Neural crest cell (in vitro differentiated cells): ENCODE measurements around the gene COL23A1. TPM values are rescaled to one million over a fixed set of nuclear protein-coding genes. Genes with fewer than 3 reads are reported as not detected.

Source experiments
- DNase-seq: peaks from one replicate; pipeline ENCODE4 v3.0.0; 2021; ENCODE audit warnings: low read depth, mixed read lengths, low spot score
- H3K27ac Mint-ChIP-seq: one replicate; pipeline ENCODE4 v1.8.0; 2021; ENCODE audit warnings: mild to moderate bottlenecking, mixed read lengths; ENCODE audit not compliant: unreplicated experiment
- H3K27me3 Mint-ChIP-seq: 2 replicates; pipeline ENCODE4 v1.8.0; 2021; ENCODE audit warnings: low read depth, mild to moderate bottlenecking, mixed read lengths
- H3K36me3 Mint-ChIP-seq: 2 replicates; pipeline ENCODE4 v1.8.0; 2021; ENCODE audit warnings: low read depth, mild to moderate bottlenecking, mixed read lengths
- H3K4me1 Mint-ChIP-seq: 2 replicates; pipeline ENCODE4 v1.8.0; 2021; ENCODE audit warnings: mixed read lengths
- H3K4me3 Mint-ChIP-seq: one replicate; pipeline ENCODE4 v1.8.0; 2021; ENCODE audit warnings: mild to moderate bottlenecking, mixed read lengths
- H3K9me3 Mint-ChIP-seq: 2 replicates; pipeline ENCODE4 v1.8.0; 2021; ENCODE audit warnings: mixed read lengths
- total RNA-seq: library from RNA; stranded (reverse); gene quantifications from 2 replicates; pipeline ENCODE4 v1.2.1, GENCODE V29; 2021
- TF ChIP-seq, protein P1 (sequence below): fragments of 200-600 bp; sonication (generic); conservative IDR thresholded peaks from 2 replicates; pipeline ENCODE4 v1.5.0; 2021; ENCODE audit warnings: antibody characterized with exemption, mild to moderate bottlenecking

Gene COL23A1
- total RNA-seq, 1 donor from 2014 or later: 33.7 TPM

- Mint-ChIP-seq H3K36me3 (peaks cover 28% of the 10 kb centered on the region), H3K27me3 (peaks cover 16% of the 10 kb centered on the region), H3K4me3 (no peak overlapping the region), H3K27ac (no peak overlapping the region), H3K9me3 (peaks cover 10% of the 10 kb centered on the region), H3K4me1 (peaks cover 11% of the 10 kb centered on the region)
- no peak for DNase-seq
- TF ChIP-seq, protein P1, sequence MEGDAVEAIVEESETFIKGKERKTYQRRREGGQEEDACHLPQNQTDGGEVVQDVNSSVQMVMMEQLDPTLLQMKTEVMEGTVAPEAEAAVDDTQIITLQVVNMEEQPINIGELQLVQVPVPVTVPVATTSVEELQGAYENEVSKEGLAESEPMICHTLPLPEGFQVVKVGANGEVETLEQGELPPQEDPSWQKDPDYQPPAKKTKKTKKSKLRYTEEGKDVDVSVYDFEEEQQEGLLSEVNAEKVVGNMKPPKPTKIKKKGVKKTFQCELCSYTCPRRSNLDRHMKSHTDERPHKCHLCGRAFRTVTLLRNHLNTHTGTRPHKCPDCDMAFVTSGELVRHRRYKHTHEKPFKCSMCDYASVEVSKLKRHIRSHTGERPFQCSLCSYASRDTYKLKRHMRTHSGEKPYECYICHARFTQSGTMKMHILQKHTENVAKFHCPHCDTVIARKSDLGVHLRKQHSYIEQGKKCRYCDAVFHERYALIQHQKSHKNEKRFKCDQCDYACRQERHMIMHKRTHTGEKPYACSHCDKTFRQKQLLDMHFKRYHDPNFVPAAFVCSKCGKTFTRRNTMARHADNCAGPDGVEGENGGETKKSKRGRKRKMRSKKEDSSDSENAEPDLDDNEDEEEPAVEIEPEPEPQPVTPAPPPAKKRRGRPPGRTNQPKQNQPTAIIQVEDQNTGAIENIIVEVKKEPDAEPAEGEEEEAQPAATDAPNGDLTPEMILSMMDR: no peak
Measured at GRCh38 chr5:178573216-178573615, 17.0 kb downstream of the COL23A1 start.

DNA sequence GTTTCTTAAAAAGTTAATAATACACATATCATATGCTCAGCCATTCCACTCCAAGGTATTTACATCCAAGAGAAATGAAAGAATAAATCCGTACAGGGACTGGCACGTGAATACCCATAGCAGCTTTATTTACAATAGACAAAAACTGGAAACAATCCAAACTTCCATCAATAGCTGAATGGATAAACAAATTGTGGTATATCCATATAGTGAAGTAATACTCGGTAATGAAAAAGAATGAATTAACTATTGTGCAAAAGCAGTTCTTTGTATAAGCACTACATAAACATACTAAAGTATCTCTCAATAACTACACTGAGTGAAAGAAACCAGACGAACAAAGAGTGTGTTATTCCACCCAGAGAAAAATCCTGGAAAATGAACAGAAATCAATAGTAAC lies 17.6 kb downstream of the COL23A1 start:
- DNase-seq: no peak
- H3K27ac Mint-ChIP-seq: no peak overlapping the region
- peaks cover 6% of the 10 kb centered on the region for H3K4me1 Mint-ChIP-seq
- peaks cover 14% of the 10 kb centered on the region for H3K27me3 Mint-ChIP-seq
- H3K4me3 Mint-ChIP-seq: no peak overlapping the region
- H3K9me3 Mint-ChIP-seq: peaks cover 10% of the 10 kb centered on the region
- TF ChIP-seq, protein P1: no peak
- peaks cover 28% of the 10 kb centered on the region for H3K36me3 Mint-ChIP-seq

GRCh38 chr5:178569485-178569884 lies 20.7 kb downstream of the COL23A1 start:
- peaks cover 23% of the 10 kb centered on the region for H3K36me3 Mint-ChIP-seq
- H3K4me1 Mint-ChIP-seq: peaks cover 11% of the 10 kb centered on the region
- TF ChIP-seq, protein P1: no peak
- DNase-seq: no peak
- peaks cover 10% of the 10 kb centered on the region for H3K9me3 Mint-ChIP-seq
- H3K4me3 Mint-ChIP-seq: no peak overlapping the region
- peaks cover 4% of the 10 kb centered on the region for H3K27me3 Mint-ChIP-seq
- no peak overlapping the region for H3K27ac Mint-ChIP-seq

GRCh38 chr5:178564811-178565550 lies 25.2 kb downstream of the COL23A1 start:
- H3K4me3 Mint-ChIP-seq: no peak overlapping the region

GRCh38 chr5:178564397-178564796 lies 25.8 kb downstream of the COL23A1 start:
- Mint-ChIP-seq H3K27me3 (peaks cover 4% of the 10 kb centered on the region), H3K4me3 (no peak overlapping the region), H3K4me1 (peaks cover 38% of the 10 kb centered on the region), H3K36me3 (peaks cover 1% of the 10 kb centered on the region), H3K9me3 (no peaks in the 10 kb centered on the region), H3K27ac (no peak overlapping the region)
- TF ChIP-seq, protein P1: no peak
- DNase-seq: no peak

More at GRCh38 chr5:178564811-178565550, 25.2 kb downstream of the COL23A1 start:
- Mint-ChIP-seq H3K27ac (no peak overlapping the region), H3K9me3 (no peaks in the 10 kb centered on the region), H3K36me3 (peaks cover 3% of the 10 kb centered on the region), H3K27me3 (peaks cover 4% of the 10 kb centered on the region), H3K4me1 (peaks cover 38% of the 10 kb centered on the region)
- DNase-seq: no peak
- TF ChIP-seq, protein P1: no peak
